HEK293 (cell line): ENCODE measurements around the gene MSH2.
"Not testable (repeated sequence)": the region's sequence is repeated elsewhere in the genome, so short reads cannot be mapped to it uniquely, and the experiment has no call there.

Experiments
- YY1 ChIP-seq: fragments of 450-650 bp; formaldehyde crosslinking; IDR thresholded peaks from 2 replicates; pipeline ENCODE4 v1.5.1; 2018; ENCODE audit warnings: missing biosample characterization, missing genetic modification characterization
- ZNF549 ChIP-seq: fragments of 450-650 bp; IDR thresholded peaks from 2 replicates; pipeline ENCODE4 v1.5.1; 2018; ENCODE audit warnings: missing biosample characterization, missing genetic modification characterization, mild to moderate bottlenecking, inconsistent platforms, moderate library complexity
- TF ChIP-seq, protein P1 (sequence below): fragments of 450-650 bp; formaldehyde crosslinking; IDR thresholded peaks from 2 replicates; pipeline ENCODE4 v1.5.1; 2016; ENCODE audit warnings: missing biosample characterization, missing genetic modification characterization

DNA sequence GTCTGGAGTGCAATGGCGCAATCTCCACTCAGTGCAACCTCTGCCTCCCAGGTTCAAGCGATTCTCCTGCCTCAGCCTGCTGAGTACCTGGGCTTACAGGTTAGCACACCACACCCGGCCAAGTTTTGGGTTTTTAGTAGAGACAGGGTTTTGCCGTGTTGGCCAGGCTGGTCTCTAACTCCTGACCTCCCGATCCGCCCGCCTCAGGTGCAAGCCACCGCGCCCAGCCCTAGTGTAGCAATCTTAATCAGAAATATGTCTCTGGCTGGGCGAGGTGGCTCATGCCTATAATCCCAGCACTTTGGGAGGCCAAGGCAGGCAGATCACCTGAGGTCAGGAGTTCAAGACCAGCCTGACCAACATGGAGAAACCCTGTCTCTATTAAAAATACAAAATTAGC lies 17.7 kb downstream of the MSH2 start:
- not testable (repeated sequence) for TF ChIP-seq ZNF549, YY1 (tag by site-specific recombination)
- TF ChIP-seq, protein P1, sequence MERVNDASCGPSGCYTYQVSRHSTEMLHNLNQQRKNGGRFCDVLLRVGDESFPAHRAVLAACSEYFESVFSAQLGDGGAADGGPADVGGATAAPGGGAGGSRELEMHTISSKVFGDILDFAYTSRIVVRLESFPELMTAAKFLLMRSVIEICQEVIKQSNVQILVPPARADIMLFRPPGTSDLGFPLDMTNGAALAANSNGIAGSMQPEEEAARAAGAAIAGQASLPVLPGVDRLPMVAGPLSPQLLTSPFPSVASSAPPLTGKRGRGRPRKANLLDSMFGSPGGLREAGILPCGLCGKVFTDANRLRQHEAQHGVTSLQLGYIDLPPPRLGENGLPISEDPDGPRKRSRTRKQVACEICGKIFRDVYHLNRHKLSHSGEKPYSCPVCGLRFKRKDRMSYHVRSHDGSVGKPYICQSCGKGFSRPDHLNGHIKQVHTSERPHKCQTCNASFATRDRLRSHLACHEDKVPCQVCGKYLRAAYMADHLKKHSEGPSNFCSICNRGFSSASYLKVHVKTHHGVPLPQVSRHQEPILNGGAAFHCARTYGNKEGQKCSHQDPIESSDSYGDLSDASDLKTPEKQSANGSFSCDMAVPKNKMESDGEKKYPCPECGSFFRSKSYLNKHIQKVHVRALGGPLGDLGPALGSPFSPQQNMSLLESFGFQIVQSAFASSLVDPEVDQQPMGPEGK (tag by site-specific recombination) = not testable (repeated sequence)
